Endometrial microvascular endothelial cells (primary cell): ENCODE data around the gene NANS. TPM values are rescaled to one million over a fixed set of nuclear protein-coding genes. Genes with fewer than 3 reads are reported as not detected.

Experiments
- in situ Hi-C: cut with HindIII; loops from 2 replicates; pipeline ENCODE4 v1.10.0; 2017; ENCODE audit warnings: low sequenced_read_pairs, low pct_unique_long_range_greater_than_20kb; ENCODE audit errors: inconsistent ontology term
- total RNA-seq: library from RNA; depleted of rRNA; stranded (reverse); fragments of >200 nt; gene quantifications from one replicate; pipeline ENCODE4 v1.2.3, GENCODE V29; 2015; ENCODE audit errors: inconsistent ontology term

The NANS gene
- total RNA-seq, 1 donor from 2014 or later, result 149 TPM

- in situ Hi-C loops, result no loop called here
Observed at GRCh38 chr9:98034593-98035546, 21.7 kb upstream of the NANS start.

- in situ Hi-C loops, result no loop called here
Observed at GRCh38 chr9:98037357-98037756, 19.2 kb upstream of the NANS start.

GRCh38 chr9:98038958-98039357, 17.6 kb upstream of the NANS start:
- in situ Hi-C loops, result no loop called here

GRCh38 chr9:98039607-98040017, 16.9 kb upstream of the NANS start:
- in situ Hi-C loops, result no loop called here

- in situ Hi-C loops, result no loop called here
Observed at GRCh38 chr9:98040212-98040611, 16.3 kb upstream of the NANS start.

GRCh38 chr9:98043915-98044314, 12.6 kb upstream of the NANS start:
- in situ Hi-C loops, result no loop called here

GRCh38 chr9:98045234-98046179, 11.0 kb upstream of the NANS start:
- in situ Hi-C loops, result no loop called here

- in situ Hi-C loops, result no loop called here
Observed at GRCh38 chr9:98046180-98046543, 10.4 kb upstream of the NANS start.

- in situ Hi-C loops, result no loop called here
Observed at GRCh38 chr9:98047002-98047401, 9.5 kb upstream of the NANS start.

GRCh38 chr9:98049288-98050072, 7.1 kb upstream of the NANS start:
- in situ Hi-C loops, result no loop called here

GRCh38 chr9:98050351-98050750, 6.2 kb upstream of the NANS start:
- in situ Hi-C loops, result no loop called here

GRCh38 chr9:98054376-98054951, 2.1 kb upstream of the NANS start:
- in situ Hi-C loops, result no loop called here

- in situ Hi-C loops, result no loop called here
Observed at GRCh38 chr9:98057138-98057799, 737 bp downstream of the NANS start.

- in situ Hi-C loops, result no loop called here
Observed at GRCh38 chr9:98062161-98062560, 5.6 kb downstream of the NANS start.

- in situ Hi-C loops, result no loop called here
Observed at GRCh38 chr9:98064623-98065392, 8.3 kb downstream of the NANS start.

GRCh38 chr9:98066235-98066634, 9.7 kb downstream of the NANS start:
- in situ Hi-C loops, result no loop called here

GRCh38 chr9:98067184-98067583, 10.7 kb downstream of the NANS start:
- in situ Hi-C loops, result no loop called here
